Measurements from ENCODE around the gene HS3ST1.

The HS3ST1 gene

GRCh38 chr4:11426731-11427120 is 2.0 kb downstream of the HS3ST1 start:
- Histone ChIP-seq H3K9me3 (ENCODE audit: insufficient read depth, low read length) (no peaks in the 10 kb centered on the region), H3K4me2 (ENCODE audit: low read length) (no peak overlapping the region), H2AFZ (ENCODE audit: low read depth, low read length) (no peak overlapping the region), H4K20me1 (ENCODE audit: insufficient read depth, low read length) (no peaks in the 10 kb centered on the region), H3K27me3 (ENCODE audit: low read depth, low read length) (peaks cover 5% of the 10 kb centered on the region; the same call in 1 of the 2 replicates), H3K27ac (ENCODE audit: low read length) (no peak overlapping the region), H3K79me2 (ENCODE audit: low read length) (no peaks in the 10 kb centered on the region), H3K36me3 (replicated peaks; ENCODE audit: low read depth, low read length) (no peaks in the 10 kb centered on the region), H3K4me3 (ENCODE audit: low read length) (no peak overlapping the region), H3K4me1 (ENCODE audit: low read length) (no peaks in the 10 kb centered on the region), H3K9ac (ENCODE audit: low read length) (no peak overlapping the region)
- no peak for TF ChIP-seq CTCF (IDR thresholded peaks at IDR 0.05; ENCODE audit: low read depth, low read length)
- TF ChIP-seq EZH2phosphoT487 (IDR thresholded peaks at IDR 0.05; ENCODE audit: low read depth) = no peak

- Histone ChIP-seq H3K27me3 (ENCODE audit: low read depth, low read length) (peaks cover 9% of the 10 kb centered on the region; the same call in 1 of the 2 replicates), H3K4me3 (ENCODE audit: low read length) (no peak overlapping the region), H3K4me1 (ENCODE audit: low read length) (no peaks in the 10 kb centered on the region), H4K20me1 (ENCODE audit: insufficient read depth, low read length) (no peaks in the 10 kb centered on the region), H2AFZ (ENCODE audit: low read depth, low read length) (no peak overlapping the region), H3K9me3 (ENCODE audit: insufficient read depth, low read length) (no peaks in the 10 kb centered on the region), H3K4me2 (ENCODE audit: low read length) (no peak overlapping the region), H3K36me3 (replicated peaks; ENCODE audit: low read depth, low read length) (no peaks in the 10 kb centered on the region), H3K9ac (ENCODE audit: low read length) (no peak overlapping the region), H3K27ac (ENCODE audit: low read length) (no peak overlapping the region), H3K79me2 (ENCODE audit: low read length) (no peaks in the 10 kb centered on the region)
- TF ChIP-seq EZH2phosphoT487 (IDR thresholded peaks at IDR 0.05; ENCODE audit: low read depth) (no peak), CTCF (IDR thresholded peaks at IDR 0.05; ENCODE audit: low read depth, low read length) (no peak)
Observed at GRCh38 chr4:11426003-11426402, 2.7 kb downstream of the HS3ST1 start.

- no peaks in the 10 kb centered on the region for H4K20me1 ChIP-seq (ENCODE audit: insufficient read depth, low read length)
Observed at GRCh38 chr4:11424856-11425255, 3.8 kb downstream of the HS3ST1 start.

GRCh38 chr4:11424000-11424399 is 4.7 kb downstream of the HS3ST1 start:
- H3K4me3 ChIP-seq (ENCODE audit: low read length) = no peak overlapping the region
- TF ChIP-seq EZH2phosphoT487 (IDR thresholded peaks at IDR 0.05; ENCODE audit: low read depth) (no peak), CTCF (IDR thresholded peaks at IDR 0.05; ENCODE audit: low read depth, low read length) (peak; percentile 69)
- no peaks in the 10 kb centered on the region for H3K79me2 ChIP-seq (ENCODE audit: low read length)
- H4K20me1 ChIP-seq (ENCODE audit: insufficient read depth, low read length) = no peaks in the 10 kb centered on the region
- H3K27me3 ChIP-seq (ENCODE audit: low read depth, low read length) = peaks cover 9% of the 10 kb centered on the region; the same call in 1 of the 2 replicates
- H3K9ac ChIP-seq (ENCODE audit: low read length) = no peak overlapping the region
- no peaks in the 10 kb centered on the region for H3K4me1 ChIP-seq (ENCODE audit: low read length)
- H3K27ac ChIP-seq (ENCODE audit: low read length) = no peak overlapping the region
- no peak overlapping the region for H3K4me2 ChIP-seq (ENCODE audit: low read length)
- no peaks in the 10 kb centered on the region for H3K36me3 ChIP-seq (replicated peaks; ENCODE audit: low read depth, low read length)
- no peak overlapping the region for H2AFZ ChIP-seq (ENCODE audit: low read depth, low read length)
- no peaks in the 10 kb centered on the region for H3K9me3 ChIP-seq (ENCODE audit: insufficient read depth, low read length)

More at GRCh38 chr4:11424856-11425255, 3.8 kb downstream of the HS3ST1 start:
- Histone ChIP-seq H3K27ac (ENCODE audit: low read length) (no peak overlapping the region), H3K4me2 (ENCODE audit: low read length) (no peak overlapping the region), H2AFZ (ENCODE audit: low read depth, low read length) (no peak overlapping the region), H3K79me2 (ENCODE audit: low read length) (no peaks in the 10 kb centered on the region), H3K9me3 (ENCODE audit: insufficient read depth, low read length) (no peaks in the 10 kb centered on the region), H3K9ac (ENCODE audit: low read length) (no peak overlapping the region), H3K4me1 (ENCODE audit: low read length) (no peaks in the 10 kb centered on the region), H3K36me3 (replicated peaks; ENCODE audit: low read depth, low read length) (no peaks in the 10 kb centered on the region), H3K27me3 (ENCODE audit: low read depth, low read length) (peaks cover 9% of the 10 kb centered on the region; the same call in 1 of the 2 replicates), H3K4me3 (ENCODE audit: low read length) (no peak overlapping the region)
- no peak for TF ChIP-seq CTCF (IDR thresholded peaks at IDR 0.05; ENCODE audit: low read depth, low read length)
- no peak for TF ChIP-seq EZH2phosphoT487 (IDR thresholded peaks at IDR 0.05; ENCODE audit: low read depth)

All from OCI-LY3 (cell line).